HepG2 (cell line): ENCODE data around the gene CDH19. TPM values are rescaled to one million over a fixed set of nuclear protein-coding genes. Genes with fewer than 3 reads are reported as not detected.

ENCODE experiments used
- ATAC-seq: fragments of 200-7000 bp; cut with Tn5 transposase; 3 replicates; pipeline ENCODE4 v1.9.1; 2020; ENCODE audit warnings: mild to moderate bottlenecking, moderate library complexity
- BruUV-seq: library from RNA; stranded (reverse); fragments of 400-500 nt; replicated peaks from 2 replicates; lab custom pipeline; 2021; lab: Mats Ljungman, UMichigan
- CTCF ChIA-PET: fragments of 300-600 bp; formaldehyde crosslinking; extraction: SDS; loops from one replicate; lab custom pipeline; 2021; ENCODE audit warnings: low total read pairs, inconsistent platforms, low intra/inter-chr PET ratio; lab: Yijun Ruan, JAX
- POLR2A ChIA-PET: fragments of 350-600 bp; sonication (Branson Sonifier 250); formaldehyde crosslinking; loops from one replicate; lab custom pipeline; 2020; ENCODE audit warnings: antibody characterized with exemption, inconsistent platforms; lab: Yijun Ruan, JAX
- DNase-seq: peaks from one replicate; pipeline ENCODE4 v3.0.0-alpha.2; 2015; ENCODE audit warnings: low spot score
- FAIRE-seq: peaks from 3 replicates; lab custom pipeline; 2011; peaks lifted over from hg19 to GRCh38; lab: Jason Lieb, UNC
- H2AFZ ChIP-seq: one replicate; pipeline ENCODE4 v1.6.1; 2011; ENCODE audit warnings: low read length, inconsistent platforms
- H3K27ac ChIP-seq: fragments of 300-600 bp; 3 replicates; pipeline ENCODE4 v1.8.0; 2011; ENCODE audit warnings: mixed run types, mild to moderate bottlenecking, mixed read lengths, low read length, inconsistent platforms; ENCODE audit not compliant: insufficient read depth; ENCODE audit errors: extremely low read length
- H3K27me3 ChIP-seq, 2 experiments: fragments of 200-600 bp in 1 of 2; 2 replicates in 1 of 2; 3 replicates in 1 of 2; pipeline versions ENCODE4 v1.6.0 to v1.8.0; 2011; ENCODE audit warnings: low read length in 2 of 2, mild to moderate bottlenecking in 2 of 2, moderate library complexity in 2 of 2, inconsistent platforms in 1 of 2; ENCODE audit not compliant: insufficient read depth in 2 of 2, control insufficient read depth in 1 of 2
- H3K36me3 ChIP-seq, 2 experiments: fragments of 200-600 bp in 1 of 2; replicated peaks in 1 of 2; 2 replicates in 1 of 2; 3 replicates in 1 of 2; pipeline versions ENCODE4 v1.5.1 to v1.8.0; 2011; ENCODE audit warnings: low read length in 2 of 2, inconsistent platforms in 1 of 2; ENCODE audit not compliant: insufficient read depth in 2 of 2, control insufficient read depth in 1 of 2
- H3K4me1 ChIP-seq: 2 replicates; pipeline ENCODE4 v1.5.1; 2012; ENCODE audit warnings: low read length, inconsistent platforms; ENCODE audit not compliant: insufficient read depth
- H3K4me2 ChIP-seq: 2 replicates; pipeline ENCODE4 v1.6.0; 2011; ENCODE audit warnings: low read depth, low read length, inconsistent platforms
- H3K4me3 ChIP-seq, 3 experiments: fragments of 200-600 bp in 1 of 3; sonication (generic), shearing (Covaris generic) in 1 of 3; replicated peaks in 1 of 3; 2 replicates each; pipeline ENCODE4 v1.5.1; 2011 to 2016; ENCODE audit warnings: low read length in 3 of 3, inconsistent platforms in 2 of 3, low read depth in 2 of 3, mild to moderate bottlenecking in 2 of 3, control low read depth in 1 of 3, mixed read lengths in 1 of 3; ENCODE audit not compliant: insufficient read depth in 1 of 3
- H3K79me2 ChIP-seq: one replicate; pipeline ENCODE4 v1.6.1; 2011; ENCODE audit warnings: low read length, inconsistent platforms; ENCODE audit not compliant: insufficient read depth
- H3K9ac ChIP-seq: 2 replicates; pipeline ENCODE4 v1.6.0; 2011; ENCODE audit warnings: mild to moderate bottlenecking, low read depth, low read length, inconsistent platforms; ENCODE audit not compliant: insufficient read depth
- H3K9me3 ChIP-seq: 2 replicates; pipeline ENCODE4 v1.5.1; 2012; ENCODE audit warnings: mild to moderate bottlenecking, low read length
- H4K20me1 ChIP-seq: 2 replicates; pipeline ENCODE4 v1.6.0; 2011; ENCODE audit warnings: inconsistent platforms, mild to moderate bottlenecking, low read length, moderate library complexity; ENCODE audit not compliant: insufficient read depth
- GRHL1 ChIP-seq: sonication (generic); formaldehyde crosslinking; conservative IDR thresholded peaks from 2 replicates; pipeline ENCODE4 v1.8.0; 2022; ENCODE audit warnings: missing genetic modification reagents
- POLR2AphosphoS2 ChIP-seq: IDR thresholded peaks from 2 replicates; pipeline ENCODE4 v1.6.1; 2011; ENCODE audit warnings: low read depth, low read length, improper control_type of control experiment
- RFXAP ChIP-seq: sonication (generic); formaldehyde crosslinking; IDR thresholded peaks from 2 replicates; pipeline ENCODE4 v1.4.0; 2020; ENCODE audit warnings: missing genetic modification reagents, borderline replicate concordance
- SP140L ChIP-seq: sonication (generic); formaldehyde crosslinking; IDR thresholded peaks from 2 replicates; pipeline ENCODE4 v1.4.0; 2020; ENCODE audit warnings: missing genetic modification reagents, borderline replicate concordance
- ZBTB1 ChIP-seq: sonication (generic); formaldehyde crosslinking; IDR thresholded peaks from 2 replicates; pipeline ENCODE4 v1.4.0; 2020; ENCODE audit warnings: missing genetic modification reagents, borderline replicate concordance
- ZHX1 ChIP-seq: sonication (generic); formaldehyde crosslinking; IDR thresholded peaks from 2 replicates; pipeline ENCODE4 v1.8.1; 2022; ENCODE audit warnings: low read depth, mild to moderate bottlenecking, missing genetic modification reagents
- ZSCAN20 ChIP-seq: sonication (generic); formaldehyde crosslinking; IDR thresholded peaks from 2 replicates; pipeline ENCODE4 v1.4.0; 2020; ENCODE audit warnings: missing genetic modification reagents, mild to moderate bottlenecking, borderline replicate concordance
- WGBS: methylation state at CpG from one replicate; pipeline ENCODE4 v1.1.6; 2017; ENCODE audit warnings: low lambda C conversion rate; 5-methylcytosine and 5-hydroxymethylcytosine counted together
- in situ Hi-C: cut with HindIII; loops from 2 replicates; pipeline ENCODE4 v1.10.0; 2017; ENCODE audit warnings: low pct_unique_long_range_greater_than_20kb; ENCODE audit not compliant: extremely low pct_ligation_motif_present
- intact Hi-C: fragments of 100-400 bp; cut with micrococcal nuclease; formaldehyde crosslinking; loops from one replicate; pipeline ENCODE4 v1.10.0; 2022; ENCODE audit not compliant: unreplicated experiment
- polyA plus RNA-seq, 8 experiments: library from polyadenylated mRNA; depleted of rRNA in 3 of 8; stranded (reverse) in 7 of 8; unstranded in 1 of 8; fragments of >200 nt; fragmentation: Illumina TruSeq in 4 of 8; extraction: Trizol in 4 of 8; gene quantifications; 2 replicates each; pipeline versions ENCODE4 v1.2.1 to v1.2.3, GENCODE V29; 2011 to 2016; ENCODE audit warnings: low read depth in 4 of 8, missing spikeins in 1 of 8, mixed read lengths in 1 of 8; ENCODE audit not compliant: insufficient read depth in 1 of 8
- total RNA-seq, 5 experiments: library from RNA; depleted of rRNA; stranded (reverse); fragments of >200 nt; fragmentation: Illumina TruSeq; extraction: Trizol; gene quantifications; 2 replicates each; pipeline ENCODE4 v1.2.3, GENCODE V29; 2016; ENCODE audit warnings: low read depth in 1 of 5

CDH19 gene
- total and polyA plus RNA-seq, 2 of the 13 experiments (the other 11 are each of a cell fraction or from before 2014, with no cell fraction given) = not detected

GRCh38 chr18:66571845-66572244 is 32.0 kb downstream of the CDH19 start:
- WGBS = 23% methylated on average over 6 of the region's 6 CpGs
- no TSS peak for BruUV-seq
- H3K4me2 ChIP-seq = no peak overlapping the region
- no peaks in the 10 kb centered on the region for H3K27me3 ChIP-seq
- no peak overlapping the region for H3K4me3 ChIP-seq
- no peaks in the 10 kb centered on the region for H3K79me2 ChIP-seq
- H3K36me3 ChIP-seq = no peaks in the 10 kb centered on the region
- no peaks in the 10 kb centered on the region for H3K9me3 ChIP-seq
- FAIRE-seq (no peak), DNase-seq (no peak), ATAC-seq (no peak)
- no peak overlapping the region for H2AFZ ChIP-seq
- H3K4me1 ChIP-seq = no peaks in the 10 kb centered on the region
- POLR2A ChIA-PET = no interaction called here
- CTCF ChIA-PET = no interaction called here
- no peak overlapping the region for H3K27ac ChIP-seq
- intact Hi-C loops = loop anchor here (1.0 kb wide), 1 partner anchor 42 kb away; no protein-coding TSS in a partner anchor
- TF ChIP-seq SP140L (CRISPR knock-in tag) (no peak), ZSCAN20 (CRISPR knock-in tag) (no peak), ZBTB1 (CRISPR knock-in tag) (no peak), ZHX1 (no peak), GRHL1 (no peak), RFXAP (no peak), POLR2AphosphoS2 (no peak)
- in situ Hi-C loops = loop anchor here (25.0 kb wide), 1 partner anchor 615 kb away; no protein-coding TSS in a partner anchor
- H4K20me1 ChIP-seq = no peaks in the 10 kb centered on the region
- no peak overlapping the region for H3K9ac ChIP-seq
